Stimulated activated naive B cell treated with anti-CD40 and anti-IgM and Interleukin-4, amounts not matched to agents 10 μg/mL and 1 μg/mL and 100 μg/mL, for 72 hours (primary cell): ENCODE results near the gene NR1D1.

Experiments
- ATAC-seq, 2 donors: fragments of 150-1000 bp; cut with Tn5 transposase; replicated peaks; 2 replicates each; pipeline ENCODE4 v1.10.0; 2021; ENCODE audit warnings: moderate library complexity in 1 of 2
- DNase-seq: peaks from one replicate; pipeline ENCODE4 v3.0.0; 2021
- H3K27ac Mint-ChIP-seq: one replicate; pipeline ENCODE4 v1.8.0; 2022; ENCODE audit warnings: mild to moderate bottlenecking, mixed read lengths
- H3K27me3 Mint-ChIP-seq, 2 donors: one replicate each; pipeline ENCODE4 v1.8.0; 2022; ENCODE audit warnings: mixed read lengths in 2 of 2
- H3K36me3 Mint-ChIP-seq, 2 donors: one replicate each; pipeline ENCODE4 v1.8.0; 2022; ENCODE audit warnings: mixed read lengths in 2 of 2, mild to moderate bottlenecking in 1 of 2
- H3K4me1 Mint-ChIP-seq, 2 donors: one replicate each; pipeline ENCODE4 v1.8.0; 2022; ENCODE audit warnings: mixed read lengths in 2 of 2, mild to moderate bottlenecking in 1 of 2
- H3K4me3 Mint-ChIP-seq, 2 donors: one replicate each; pipeline ENCODE4 v1.8.0; 2022; ENCODE audit warnings: mild to moderate bottlenecking in 2 of 2, mixed read lengths in 2 of 2, moderate library complexity in 1 of 2
- H3K9me3 Mint-ChIP-seq, 2 donors: one replicate each; pipeline ENCODE4 v1.8.0; 2022; ENCODE audit warnings: mixed read lengths in 2 of 2, mild to moderate bottlenecking in 1 of 2

The NR1D1 gene

DNA sequence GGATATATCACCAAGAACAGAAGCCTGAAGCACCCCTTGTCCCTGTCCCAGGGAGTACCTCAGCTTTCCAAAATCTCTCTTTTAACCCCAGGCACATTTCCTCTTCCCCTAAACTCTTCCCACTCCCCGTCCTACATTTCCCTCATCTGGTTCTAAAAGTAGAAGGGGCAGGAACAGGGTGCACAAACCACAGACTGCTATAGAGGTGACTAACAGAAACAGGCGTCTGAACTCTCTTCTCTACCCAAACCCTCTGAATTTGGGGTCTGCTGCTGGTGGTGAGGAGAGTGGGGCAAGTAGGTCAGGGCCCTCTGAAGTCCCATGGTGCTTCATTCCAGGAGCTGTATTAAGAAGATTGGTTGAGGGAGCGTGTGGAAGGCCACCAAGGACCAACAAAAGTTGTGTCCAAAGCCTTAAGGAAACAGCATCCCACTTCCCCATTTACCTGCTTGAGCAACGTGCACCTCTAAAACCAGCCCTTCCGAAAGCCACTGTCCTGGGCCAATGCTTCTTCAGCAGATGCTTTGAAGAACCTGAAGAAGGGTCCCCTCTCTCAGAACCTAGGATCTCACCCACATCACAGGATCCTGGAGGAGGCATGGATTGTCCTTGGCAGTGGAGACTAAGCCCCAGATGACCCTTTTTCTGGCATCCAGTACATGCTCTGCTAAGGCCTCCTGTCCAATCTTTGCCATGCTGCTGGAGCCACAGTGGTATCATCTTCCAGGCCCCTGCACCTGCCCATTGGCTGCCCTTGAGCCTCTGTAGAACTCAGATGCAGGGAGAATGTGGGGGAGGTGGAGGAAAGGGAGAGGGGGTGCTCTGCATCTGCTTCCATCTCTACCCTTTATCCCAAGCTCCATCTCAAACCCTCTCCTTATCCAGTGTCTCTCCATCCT is 5.7 kb upstream of the NR1D1 start:
- Mint-ChIP-seq H3K9me3 (no peaks in the 10 kb centered on the region), H3K36me3 (no peaks in the 10 kb centered on the region), H3K4me3 (no peak overlapping the region), H3K27ac (no peak overlapping the region), H3K4me1 (peaks cover 42 to 43% of the 10 kb centered on the region in 2 donors), H3K27me3 (no peaks in the 10 kb centered on the region)
- ATAC-seq (no peak), DNase-seq (no peak)

DNA sequence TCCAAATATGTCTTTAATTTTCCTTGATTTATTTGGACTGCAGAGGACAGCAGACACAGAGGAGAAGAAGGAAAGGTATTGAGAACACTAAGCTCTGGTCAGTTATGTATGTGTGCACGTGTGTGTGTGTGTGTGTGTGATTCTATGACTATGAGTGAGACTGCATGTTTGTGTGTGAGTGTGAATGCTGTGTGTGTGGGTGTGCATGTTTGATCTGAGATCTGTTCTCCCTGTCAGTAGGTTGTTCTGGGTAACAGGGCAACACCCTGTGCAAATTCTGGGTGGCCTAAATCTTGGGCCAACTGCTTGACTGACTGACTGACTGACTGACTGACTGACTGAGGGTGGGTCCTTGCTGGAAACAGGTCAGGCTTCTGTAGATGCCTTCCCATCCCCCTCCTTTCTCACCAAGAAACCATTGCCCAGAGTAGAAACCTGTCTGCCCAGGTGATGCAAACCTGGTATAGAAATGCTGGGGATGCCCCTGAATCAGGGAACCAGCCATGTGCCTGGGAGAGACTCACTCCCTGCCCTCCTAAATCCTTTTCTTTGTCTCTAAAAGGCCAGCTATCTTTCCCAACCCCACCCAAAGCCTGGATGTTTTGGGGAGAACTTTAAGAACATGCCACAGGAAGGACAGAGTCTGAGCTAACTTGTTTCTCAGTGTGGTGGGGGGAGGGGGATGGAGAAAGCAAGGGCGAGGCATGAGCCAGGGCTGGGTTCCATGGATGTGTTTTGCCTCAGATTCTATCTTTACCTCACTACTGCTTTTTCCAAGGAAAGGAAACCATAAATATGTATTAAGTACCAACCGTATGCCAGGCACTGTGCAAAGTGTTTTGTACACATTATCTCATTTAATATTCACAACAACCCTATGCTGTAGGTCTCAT is 4.5 kb upstream of the NR1D1 start:
- Mint-ChIP-seq H3K27ac (no peak overlapping the region), H3K4me3 (no peak overlapping the region), H3K27me3 (no peaks in the 10 kb centered on the region), H3K36me3 (no peaks in the 10 kb centered on the region), H3K4me1 (peaks cover 42 to 46% of the 10 kb centered on the region in 2 donors), H3K9me3 (no peaks in the 10 kb centered on the region)
- ATAC-seq (no peak), DNase-seq (no peak)

- Mint-ChIP-seq H3K4me3 (no peak overlapping the region), H3K27me3 (no peaks in the 10 kb centered on the region), H3K27ac (no peak overlapping the region), H3K36me3 (peaks cover 0 to 2% of the 10 kb centered on the region in 2 donors), H3K9me3 (no peaks in the 10 kb centered on the region), H3K4me1 (peaks cover 48 to 57% of the 10 kb centered on the region in 2 donors)
- no peak for DNase-seq
- ATAC-seq: no peak
Measured at GRCh38 chr17:40103688-40104087, 3.3 kb upstream of the NR1D1 start.

GRCh38 chr17:40103071-40103661 is 2.8 kb upstream of the NR1D1 start:
- DNase-seq (no peak), ATAC-seq (no peak)
- H3K27me3 Mint-ChIP-seq: no peaks in the 10 kb centered on the region
- peaks cover 0 to 4% of the 10 kb centered on the region in 2 donors for H3K36me3 Mint-ChIP-seq
- H3K9me3 Mint-ChIP-seq: peaks cover 0 to 1% of the 10 kb centered on the region in 2 donors
- no peak overlapping the region for H3K4me3 Mint-ChIP-seq
- H3K4me1 Mint-ChIP-seq: peaks cover 51 to 59% of the 10 kb centered on the region in 2 donors
- H3K27ac Mint-ChIP-seq: no peak overlapping the region

- peaks cover 50 to 59% of the 10 kb centered on the region in 2 donors for H3K4me1 Mint-ChIP-seq
- DNase-seq: no peak
- peak overlapping the region; percentile 81 for H3K27ac Mint-ChIP-seq
- H3K27me3 Mint-ChIP-seq: no peaks in the 10 kb centered on the region
- ATAC-seq: no peak
- peaks cover 0 to 4% of the 10 kb centered on the region in 2 donors for H3K9me3 Mint-ChIP-seq
- H3K4me3 Mint-ChIP-seq: peak overlapping the region; percentile 34 to 95
- peaks cover 6 to 15% of the 10 kb centered on the region in 2 donors for H3K36me3 Mint-ChIP-seq
Measured at GRCh38 chr17:40101367-40102210, 1.2 kb upstream of the NR1D1 start.

DNA sequence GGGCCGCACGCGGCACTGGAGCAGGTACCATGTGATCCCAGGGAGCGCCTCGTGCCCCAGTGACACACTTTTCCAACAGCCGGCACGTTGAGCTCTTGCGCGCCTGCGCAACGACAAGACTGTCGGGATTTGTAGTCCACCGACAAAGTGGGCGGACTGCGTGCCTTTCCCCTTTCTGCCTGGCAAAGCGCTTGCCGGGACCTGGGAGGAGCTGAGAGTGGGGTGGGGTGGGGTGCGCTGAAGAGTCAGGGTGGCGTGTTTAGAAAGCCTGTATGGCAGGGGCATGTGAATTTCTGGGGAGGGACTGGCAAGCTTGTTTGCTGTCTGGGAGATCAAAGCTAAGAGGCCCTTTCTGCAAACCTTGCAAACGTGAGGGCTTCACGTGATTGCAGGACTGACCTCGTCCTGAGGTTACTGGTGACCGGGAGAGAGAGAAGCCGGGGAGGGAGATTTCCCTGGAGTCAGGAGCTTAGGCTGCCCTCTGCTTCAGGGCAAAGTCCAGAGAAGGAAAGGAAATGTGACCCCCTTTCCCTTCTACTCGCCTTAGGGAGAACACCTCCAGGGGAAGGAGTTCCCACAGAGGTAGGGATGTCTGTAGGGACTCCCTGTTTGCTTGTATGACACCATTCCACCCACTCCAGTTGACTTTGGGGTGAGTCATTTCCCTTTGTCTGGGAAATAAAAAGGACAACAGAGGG is 429 bp upstream of the NR1D1 start:
- Mint-ChIP-seq H3K36me3 (peaks cover 11 to 23% of the 10 kb centered on the region in 2 donors), H3K4me3 (peak overlapping the region; percentile 90 to 95), H3K27me3 (no peaks in the 10 kb centered on the region), H3K4me1 (peaks cover 47 to 59% of the 10 kb centered on the region in 2 donors), H3K27ac (peak overlapping the region; percentile 81), H3K9me3 (peaks cover 0 to 4% of the 10 kb centered on the region in 2 donors)
- DNase-seq (peak; percentile 85), ATAC-seq (peak; percentile 37 to 39)

DNA sequence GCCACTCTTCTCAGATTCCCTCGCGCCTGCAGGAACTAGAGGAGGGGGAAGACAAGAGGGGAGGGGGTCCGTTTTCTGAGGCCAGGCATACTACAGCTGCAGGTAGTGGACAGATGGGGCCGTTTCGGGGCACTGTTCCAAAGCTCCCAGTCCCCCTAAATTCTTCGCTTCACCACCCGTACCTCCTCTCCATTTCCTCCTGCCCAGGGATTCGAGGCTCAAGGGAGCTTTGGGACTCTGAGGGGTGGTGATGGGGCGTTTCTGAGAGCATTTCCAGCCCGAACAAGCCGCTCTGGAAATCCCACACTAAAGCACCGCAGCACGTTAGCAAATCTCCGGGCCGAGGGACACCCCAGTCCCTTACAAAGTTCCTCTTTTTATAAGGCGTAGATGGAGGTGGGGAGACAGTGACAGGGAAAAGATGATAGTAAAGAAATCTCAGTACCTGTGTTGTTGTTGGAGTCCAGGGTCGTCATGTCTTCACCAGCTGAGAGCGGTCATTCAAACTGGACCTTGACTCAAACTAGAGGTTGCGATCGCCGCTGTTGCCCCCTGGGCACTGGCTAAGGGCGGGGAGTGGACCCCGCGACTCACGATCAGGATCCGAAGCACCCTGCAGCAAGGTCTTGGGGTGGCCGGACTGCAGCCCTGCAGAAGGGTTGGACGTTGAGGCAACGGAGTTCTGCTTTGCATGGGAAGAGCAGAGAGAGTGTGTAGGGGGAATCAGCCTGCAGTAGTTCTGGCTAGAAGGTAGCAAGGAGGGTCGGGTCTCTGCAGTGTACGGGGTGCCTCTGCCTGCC is 570 bp downstream of the NR1D1 start:
- peak; percentile 4 to 7 for ATAC-seq
- DNase-seq: no peak
- no peaks in the 10 kb centered on the region for H3K27me3 Mint-ChIP-seq

GRCh38 chr17:40098846-40099618 is 1.4 kb downstream of the NR1D1 start:
- peaks cover 54 to 69% of the 10 kb centered on the region in 2 donors for H3K4me1 Mint-ChIP-seq
- peak overlapping the region; percentile 90 to 95 for H3K4me3 Mint-ChIP-seq
- peak; percentile 90 for DNase-seq
- peak; percentile 47 to 54 for ATAC-seq
- H3K27ac Mint-ChIP-seq: peak overlapping the region; percentile 82
- H3K27me3 Mint-ChIP-seq: no peaks in the 10 kb centered on the region
- peaks cover 0 to 4% of the 10 kb centered on the region in 2 donors for H3K9me3 Mint-ChIP-seq
- H3K36me3 Mint-ChIP-seq: peaks cover 24 to 38% of the 10 kb centered on the region in 2 donors

More for the DNA sequence above, 570 bp downstream of the NR1D1 start:
- Mint-ChIP-seq H3K27ac (peak overlapping the region; percentile 77), H3K4me3 (peak overlapping the region; percentile 90 to 95), H3K4me1 (peaks cover 55 to 67% of the 10 kb centered on the region in 2 donors), H3K9me3 (peaks cover 0 to 4% of the 10 kb centered on the region in 2 donors), H3K36me3 (peaks cover 20 to 33% of the 10 kb centered on the region in 2 donors)

DNA sequence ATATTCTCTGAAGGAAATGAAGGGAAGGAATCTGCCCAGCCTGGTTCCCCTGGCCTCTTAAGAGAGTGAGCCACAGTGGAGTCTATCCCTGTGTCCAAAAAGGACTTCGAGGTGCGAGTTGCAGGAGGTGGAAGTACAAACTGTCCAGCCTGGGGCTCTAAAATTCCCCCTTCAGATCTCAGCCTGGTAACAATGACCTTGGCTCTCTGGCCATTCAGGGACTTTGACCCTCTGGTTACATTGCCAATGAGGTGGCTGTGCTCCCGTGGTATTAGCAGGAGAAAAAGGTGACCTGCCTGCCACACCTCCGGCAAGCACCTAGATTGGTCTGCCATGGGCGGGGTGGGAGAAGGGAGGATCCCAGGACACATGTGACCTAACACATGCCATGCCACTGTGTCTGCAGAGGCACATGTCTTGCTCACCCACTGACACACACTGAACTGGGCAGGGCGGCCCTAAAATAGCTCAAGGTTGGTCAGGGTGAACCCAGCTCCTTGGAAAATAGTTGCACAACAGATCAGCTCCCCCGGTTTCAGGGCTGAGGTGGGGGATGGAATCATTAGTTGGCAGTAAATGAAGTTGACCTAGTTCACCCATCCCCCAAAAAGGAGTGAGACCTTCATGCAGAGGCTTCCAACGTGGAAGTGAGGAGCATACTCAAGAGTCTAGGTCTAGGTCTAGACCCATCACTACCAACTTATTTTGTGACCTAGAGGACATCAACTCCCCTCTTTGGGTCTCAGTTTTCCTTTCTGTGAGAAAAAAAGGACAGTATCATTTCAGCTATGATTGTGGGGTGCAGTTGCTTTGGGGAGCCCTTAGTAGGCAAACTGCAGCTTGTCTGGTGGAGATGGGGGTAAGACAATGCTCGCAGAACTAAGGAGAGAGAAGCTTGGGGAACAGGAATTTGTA is 2.2 kb downstream of the NR1D1 start:
- Mint-ChIP-seq H3K4me1 (peaks cover 60 to 74% of the 10 kb centered on the region in 2 donors), H3K9me3 (peaks cover 0 to 4% of the 10 kb centered on the region in 2 donors), H3K27ac (peak overlapping the region; percentile 82), H3K27me3 (no peaks in the 10 kb centered on the region), H3K36me3 (peaks cover 32 to 46% of the 10 kb centered on the region in 2 donors), H3K4me3 (peak overlapping the region; percentile 90 to 95)
- ATAC-seq: no peak
- no peak for DNase-seq

GRCh38 chr17:40097087-40097486 is 3.3 kb downstream of the NR1D1 start:
- H3K9me3 Mint-ChIP-seq: peaks cover 0 to 4% of the 10 kb centered on the region in 2 donors
- DNase-seq (no peak), ATAC-seq (no peak)
- peak overlapping the region; percentile 44 for H3K27ac Mint-ChIP-seq
- peaks cover 60 to 74% of the 10 kb centered on the region in 2 donors for H3K4me1 Mint-ChIP-seq
- H3K27me3 Mint-ChIP-seq: no peaks in the 10 kb centered on the region
- peak overlapping the region; percentile 55 to 56 for H3K4me3 Mint-ChIP-seq
- peaks cover 32 to 46% of the 10 kb centered on the region in 2 donors for H3K36me3 Mint-ChIP-seq
